ENCODE results near the gene MX2.

MX2 gene

DNA sequence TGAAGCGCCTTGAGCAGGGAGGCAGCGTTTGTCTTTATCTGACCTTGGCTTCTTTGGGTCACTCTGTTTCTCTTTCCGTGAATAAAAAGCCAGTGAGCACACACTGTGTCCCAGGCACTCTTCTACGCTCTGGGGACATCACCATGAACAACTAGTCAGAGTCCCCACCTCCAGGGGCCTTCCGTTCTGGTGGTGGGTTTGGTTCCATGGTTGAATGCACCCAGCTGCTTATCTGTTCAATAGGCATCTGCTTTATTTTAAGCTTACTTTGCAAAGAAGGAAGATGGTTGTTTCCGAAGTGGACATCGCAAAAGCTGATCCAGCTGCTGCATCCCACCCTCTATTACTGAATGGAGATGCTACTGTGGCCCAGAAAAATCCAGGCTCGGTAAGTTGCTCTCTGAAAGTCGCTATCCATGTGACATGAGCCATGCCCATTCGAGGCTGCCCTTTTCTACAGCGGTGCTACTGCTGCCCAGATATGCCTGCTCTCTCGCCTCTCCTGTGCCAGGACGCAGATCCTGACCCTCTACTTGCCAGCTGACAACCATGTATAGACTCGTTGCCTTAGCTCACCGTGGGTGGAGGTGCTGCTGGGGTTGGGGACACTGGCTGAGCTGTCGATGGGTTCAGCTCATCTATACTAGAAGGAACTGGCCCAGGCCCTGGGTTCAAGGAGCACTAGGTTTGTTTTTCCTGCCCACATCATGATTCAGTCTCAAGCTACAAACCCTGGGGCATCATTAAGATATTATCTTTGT lies 70.1 kb downstream of the MX2 start:
- DNase-seq (ENCODE audit: low spot score): no peak
- H3K27ac ChIP-seq: no peak overlapping the region
- CTCF ChIA-PET: no interaction called here
- POLR2A ChIA-PET (ENCODE audit: low non-redundant PET): no interaction called here
- TF ChIP-seq, protein P1, sequence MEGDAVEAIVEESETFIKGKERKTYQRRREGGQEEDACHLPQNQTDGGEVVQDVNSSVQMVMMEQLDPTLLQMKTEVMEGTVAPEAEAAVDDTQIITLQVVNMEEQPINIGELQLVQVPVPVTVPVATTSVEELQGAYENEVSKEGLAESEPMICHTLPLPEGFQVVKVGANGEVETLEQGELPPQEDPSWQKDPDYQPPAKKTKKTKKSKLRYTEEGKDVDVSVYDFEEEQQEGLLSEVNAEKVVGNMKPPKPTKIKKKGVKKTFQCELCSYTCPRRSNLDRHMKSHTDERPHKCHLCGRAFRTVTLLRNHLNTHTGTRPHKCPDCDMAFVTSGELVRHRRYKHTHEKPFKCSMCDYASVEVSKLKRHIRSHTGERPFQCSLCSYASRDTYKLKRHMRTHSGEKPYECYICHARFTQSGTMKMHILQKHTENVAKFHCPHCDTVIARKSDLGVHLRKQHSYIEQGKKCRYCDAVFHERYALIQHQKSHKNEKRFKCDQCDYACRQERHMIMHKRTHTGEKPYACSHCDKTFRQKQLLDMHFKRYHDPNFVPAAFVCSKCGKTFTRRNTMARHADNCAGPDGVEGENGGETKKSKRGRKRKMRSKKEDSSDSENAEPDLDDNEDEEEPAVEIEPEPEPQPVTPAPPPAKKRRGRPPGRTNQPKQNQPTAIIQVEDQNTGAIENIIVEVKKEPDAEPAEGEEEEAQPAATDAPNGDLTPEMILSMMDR (conservative IDR thresholded peaks at IDR 0.05; ENCODE audit: low read depth): no peak

DNA sequence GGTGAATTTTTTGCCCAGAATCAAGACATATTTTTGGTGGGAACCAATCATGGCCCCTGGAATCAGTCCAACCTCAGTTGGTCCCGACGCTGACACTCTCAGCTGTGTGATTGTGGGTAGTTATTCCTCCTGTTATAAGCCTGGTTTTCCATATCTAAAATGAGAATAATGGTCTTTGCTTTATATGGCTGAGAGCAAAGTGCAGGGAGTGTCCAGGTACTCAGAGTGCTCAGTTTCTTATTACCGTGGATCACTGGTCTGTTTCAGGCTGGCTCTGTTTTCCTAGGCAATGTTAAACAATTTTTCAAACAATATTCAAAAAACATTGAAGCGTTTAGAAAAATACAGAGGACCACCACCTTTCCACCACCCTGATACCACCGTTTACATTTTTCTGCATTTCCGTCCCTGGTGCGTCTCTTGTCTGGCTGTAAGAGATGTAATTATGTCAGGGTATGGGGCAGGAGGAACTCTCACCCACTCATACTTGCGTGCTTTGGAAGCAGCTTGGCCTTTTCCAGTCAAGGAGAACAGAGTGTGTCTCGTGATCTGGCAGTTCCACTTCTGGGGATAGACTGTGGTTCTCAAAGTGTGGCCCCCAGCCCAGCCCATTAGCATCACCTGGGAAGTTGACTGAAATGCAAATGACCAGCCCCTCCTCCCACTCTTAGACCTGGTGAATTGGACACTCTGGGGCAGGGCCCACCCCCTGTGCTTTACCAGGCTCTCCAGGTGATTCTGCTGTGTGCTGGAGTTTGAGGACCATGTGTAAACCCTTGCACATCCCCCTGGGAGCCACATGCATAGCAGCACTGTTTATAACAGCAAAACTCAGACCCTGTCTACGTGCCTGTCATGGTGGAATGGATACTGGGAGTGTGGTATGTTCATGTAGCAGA lies 71.0 kb downstream of the MX2 start:
- POLR2A ChIA-PET (ENCODE audit: low non-redundant PET): no interaction called here
- CTCF ChIA-PET: no interaction called here
- no peak for DNase-seq (ENCODE audit: low spot score)
- H3K27ac ChIP-seq: no peak overlapping the region
- TF ChIP-seq, protein P1 (conservative IDR thresholded peaks at IDR 0.05; ENCODE audit: low read depth): no peak

DNA sequence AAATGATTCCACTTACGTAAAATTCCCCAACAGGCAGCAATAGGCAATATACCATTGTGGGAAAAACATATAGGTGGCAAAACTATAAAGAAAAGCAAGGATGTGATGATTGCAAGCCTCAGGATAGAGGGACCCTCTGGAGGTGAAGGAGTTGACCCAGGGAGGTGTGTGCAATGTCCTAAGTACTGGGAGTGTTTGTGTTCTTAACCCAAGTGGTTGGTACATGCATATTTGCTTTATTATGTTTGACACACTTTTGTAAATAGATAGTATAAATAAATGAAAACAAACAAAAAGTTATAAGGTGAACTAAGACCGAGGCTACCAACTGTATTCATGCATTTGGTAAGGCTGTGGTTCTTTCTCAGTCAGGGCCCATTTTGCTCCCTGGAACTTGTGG lies 71.7 kb downstream of the MX2 start:
- POLR2A ChIA-PET (ENCODE audit: low non-redundant PET): no interaction called here
- CTCF ChIA-PET: no interaction called here
- no peak for DNase-seq (ENCODE audit: low spot score)

DNA sequence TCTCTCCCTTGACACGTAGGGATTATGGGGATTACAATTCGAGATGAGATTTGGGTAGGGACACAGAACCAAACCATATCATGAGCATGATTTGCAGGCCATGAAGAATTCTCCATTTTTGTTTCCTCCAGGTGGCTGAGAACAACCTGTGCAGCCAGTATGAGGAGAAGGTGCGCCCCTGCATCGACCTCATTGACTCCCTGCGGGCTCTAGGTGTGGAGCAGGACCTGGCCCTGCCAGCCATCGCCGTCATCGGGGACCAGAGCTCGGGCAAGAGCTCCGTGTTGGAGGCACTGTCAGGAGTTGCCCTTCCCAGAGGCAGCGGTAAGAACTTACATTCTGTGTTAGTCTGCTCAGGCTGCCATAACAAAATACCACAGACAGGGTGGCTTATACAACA lies 73.9 kb downstream of the MX2 start:
- no peak overlapping the region for H3K27ac ChIP-seq
- POLR2A ChIA-PET (ENCODE audit: low non-redundant PET): no interaction called here
- TF ChIP-seq, protein P1 (conservative IDR thresholded peaks at IDR 0.05; ENCODE audit: low read depth): no peak
- DNase-seq (ENCODE audit: low spot score): no peak
- CTCF ChIA-PET: interaction anchor here (0.6 kb wide), 1 partner anchor 301 kb away, joined by 8 read pairs; no protein-coding TSS in a partner anchor

More for the DNA sequence above, 71.7 kb downstream of the MX2 start:
- no peak overlapping the region for H3K27ac ChIP-seq
- TF ChIP-seq, protein P1 (conservative IDR thresholded peaks at IDR 0.05; ENCODE audit: low read depth): no peak

DNA sequence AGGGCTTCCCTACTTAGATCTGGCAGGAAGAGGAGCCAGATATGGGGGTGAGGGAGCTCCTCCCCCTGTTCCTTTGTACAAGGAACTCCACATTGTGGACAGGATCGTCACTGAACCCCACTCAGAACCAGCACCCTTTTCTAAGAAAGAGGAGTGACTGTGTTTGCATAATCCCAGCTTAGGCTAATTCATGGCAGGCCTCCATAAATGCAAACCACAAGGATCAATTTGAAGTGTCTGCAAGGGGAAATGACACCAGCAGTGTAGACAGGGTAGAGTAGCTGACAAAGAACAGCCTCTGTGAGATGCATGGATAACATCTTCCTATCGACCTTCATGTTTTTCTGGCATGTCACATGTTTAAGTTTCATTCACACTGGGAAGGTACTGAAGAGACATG lies 75.9 kb downstream of the MX2 start:
- DNase-seq (ENCODE audit: low spot score): no peak
- POLR2A ChIA-PET (ENCODE audit: low non-redundant PET): no interaction called here
- H3K27ac ChIP-seq: no peak overlapping the region
- CTCF ChIA-PET: no interaction called here
- TF ChIP-seq, protein P1 (conservative IDR thresholded peaks at IDR 0.05; ENCODE audit: low read depth): no peak

DNA sequence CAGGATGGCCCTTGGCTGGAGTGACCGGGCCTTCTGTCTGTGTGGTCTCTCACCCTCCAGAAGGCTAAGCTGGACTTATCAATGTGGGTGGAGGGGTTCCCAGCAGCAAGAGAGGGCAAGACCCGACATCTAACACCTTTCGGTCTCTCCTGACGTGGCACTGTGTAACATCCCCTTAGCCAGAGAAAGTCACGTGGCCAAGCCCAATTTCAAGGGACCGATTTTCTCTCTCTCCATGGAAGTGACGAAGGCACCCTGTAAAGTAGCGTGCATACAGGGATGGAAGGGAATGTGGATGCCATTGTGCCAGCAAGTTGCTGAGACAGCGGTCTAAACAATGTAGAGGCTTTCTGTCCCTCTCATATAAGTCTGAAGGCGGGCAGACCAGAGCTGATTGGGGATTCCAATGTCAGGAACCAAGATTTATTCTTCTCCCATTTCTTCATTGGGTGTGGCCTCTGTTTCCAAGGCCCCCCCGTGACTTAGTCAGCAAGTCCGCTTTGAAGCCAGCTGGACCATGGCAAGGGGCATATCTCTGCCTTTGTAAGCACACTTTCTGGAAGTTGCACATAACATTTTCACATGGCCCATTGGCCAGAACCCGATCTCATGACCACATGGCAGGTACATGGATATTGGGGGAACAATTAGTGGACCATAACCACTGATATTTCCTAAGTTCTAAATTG lies 76.7 kb downstream of the MX2 start:
- ChIA-PET CTCF (no interaction called here), POLR2A (ENCODE audit: low non-redundant PET) (no interaction called here)
- TF ChIP-seq, protein P1 (conservative IDR thresholded peaks at IDR 0.05; ENCODE audit: low read depth): no peak
- DNase-seq (ENCODE audit: low spot score): no peak
- no peak overlapping the region for H3K27ac ChIP-seq

Measured in RWPE1 (cell line).